ENCODE measurements around the gene NKX1-1. TPM values are rescaled to one million over a fixed set of nuclear protein-coding genes. Genes with fewer than 3 reads are reported as not detected.

Gene NKX1-1
- total RNA-seq, 1 donor from 2014 or later, result not detected

DNA sequence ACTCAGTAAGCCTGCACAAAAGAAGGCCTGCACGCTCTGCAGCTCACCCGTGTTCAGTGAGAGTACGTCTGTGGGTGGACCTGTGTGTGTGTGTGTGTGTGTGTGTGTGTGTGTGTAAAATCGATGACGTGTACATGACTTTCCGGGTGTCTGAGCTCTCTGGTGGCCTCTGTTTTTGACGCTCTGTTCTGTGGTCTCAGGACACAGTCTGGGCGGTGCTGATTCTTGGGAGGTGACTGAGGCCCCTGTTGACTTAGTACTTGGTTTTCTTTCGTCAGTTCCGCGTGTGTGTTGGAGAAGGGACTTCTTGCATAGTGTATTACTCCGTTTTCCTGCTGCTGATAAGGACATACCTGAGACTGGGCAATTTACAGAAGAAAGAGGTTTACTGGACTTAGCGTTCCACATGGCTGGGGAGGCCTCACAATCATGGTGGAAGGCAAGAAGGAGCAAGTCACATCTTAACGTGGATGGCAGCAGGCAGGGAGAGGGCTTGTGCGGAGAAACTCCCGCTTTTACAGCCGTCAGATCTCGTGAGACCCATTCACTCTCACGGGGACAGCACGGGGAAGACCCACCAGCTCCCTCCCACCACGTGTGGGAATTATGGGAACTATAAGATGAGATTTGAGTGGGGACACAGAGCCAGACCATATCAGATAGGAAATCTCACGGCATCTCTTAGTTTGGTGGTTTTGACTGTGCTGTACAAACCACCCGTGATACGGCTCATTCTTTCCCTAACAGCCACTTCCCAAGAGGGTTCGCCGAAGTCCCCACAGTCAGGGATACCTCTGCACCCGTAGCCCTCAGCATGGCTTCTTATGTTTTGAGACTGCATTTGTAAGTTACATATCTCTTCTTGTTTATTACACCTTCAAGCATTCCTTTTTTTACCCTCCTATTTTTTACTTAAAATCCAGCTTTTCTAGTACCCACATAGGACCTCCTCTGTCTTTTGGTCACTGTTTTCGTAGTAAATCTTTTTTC, 34.8 kb downstream of the NKX1-1 start:
- Mint-ChIP-seq H3K27ac (ENCODE audit: unreplicated experiment) (no peak overlapping the region), H3K36me3 (ENCODE audit: low read depth) (peaks cover 27% of the 10 kb centered on the region), H3K4me1 (peaks cover 9% of the 10 kb centered on the region), H3K27me3 (ENCODE audit: low read depth) (no peaks in the 10 kb centered on the region), H3K4me3 (no peak overlapping the region), H3K9me3 (no peaks in the 10 kb centered on the region)
- no peak for DNase-seq (ENCODE audit: low read depth, low spot score)
- TF ChIP-seq, protein P1, sequence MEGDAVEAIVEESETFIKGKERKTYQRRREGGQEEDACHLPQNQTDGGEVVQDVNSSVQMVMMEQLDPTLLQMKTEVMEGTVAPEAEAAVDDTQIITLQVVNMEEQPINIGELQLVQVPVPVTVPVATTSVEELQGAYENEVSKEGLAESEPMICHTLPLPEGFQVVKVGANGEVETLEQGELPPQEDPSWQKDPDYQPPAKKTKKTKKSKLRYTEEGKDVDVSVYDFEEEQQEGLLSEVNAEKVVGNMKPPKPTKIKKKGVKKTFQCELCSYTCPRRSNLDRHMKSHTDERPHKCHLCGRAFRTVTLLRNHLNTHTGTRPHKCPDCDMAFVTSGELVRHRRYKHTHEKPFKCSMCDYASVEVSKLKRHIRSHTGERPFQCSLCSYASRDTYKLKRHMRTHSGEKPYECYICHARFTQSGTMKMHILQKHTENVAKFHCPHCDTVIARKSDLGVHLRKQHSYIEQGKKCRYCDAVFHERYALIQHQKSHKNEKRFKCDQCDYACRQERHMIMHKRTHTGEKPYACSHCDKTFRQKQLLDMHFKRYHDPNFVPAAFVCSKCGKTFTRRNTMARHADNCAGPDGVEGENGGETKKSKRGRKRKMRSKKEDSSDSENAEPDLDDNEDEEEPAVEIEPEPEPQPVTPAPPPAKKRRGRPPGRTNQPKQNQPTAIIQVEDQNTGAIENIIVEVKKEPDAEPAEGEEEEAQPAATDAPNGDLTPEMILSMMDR (conservative IDR thresholded peaks at IDR 0.05), result no peak

DNA sequence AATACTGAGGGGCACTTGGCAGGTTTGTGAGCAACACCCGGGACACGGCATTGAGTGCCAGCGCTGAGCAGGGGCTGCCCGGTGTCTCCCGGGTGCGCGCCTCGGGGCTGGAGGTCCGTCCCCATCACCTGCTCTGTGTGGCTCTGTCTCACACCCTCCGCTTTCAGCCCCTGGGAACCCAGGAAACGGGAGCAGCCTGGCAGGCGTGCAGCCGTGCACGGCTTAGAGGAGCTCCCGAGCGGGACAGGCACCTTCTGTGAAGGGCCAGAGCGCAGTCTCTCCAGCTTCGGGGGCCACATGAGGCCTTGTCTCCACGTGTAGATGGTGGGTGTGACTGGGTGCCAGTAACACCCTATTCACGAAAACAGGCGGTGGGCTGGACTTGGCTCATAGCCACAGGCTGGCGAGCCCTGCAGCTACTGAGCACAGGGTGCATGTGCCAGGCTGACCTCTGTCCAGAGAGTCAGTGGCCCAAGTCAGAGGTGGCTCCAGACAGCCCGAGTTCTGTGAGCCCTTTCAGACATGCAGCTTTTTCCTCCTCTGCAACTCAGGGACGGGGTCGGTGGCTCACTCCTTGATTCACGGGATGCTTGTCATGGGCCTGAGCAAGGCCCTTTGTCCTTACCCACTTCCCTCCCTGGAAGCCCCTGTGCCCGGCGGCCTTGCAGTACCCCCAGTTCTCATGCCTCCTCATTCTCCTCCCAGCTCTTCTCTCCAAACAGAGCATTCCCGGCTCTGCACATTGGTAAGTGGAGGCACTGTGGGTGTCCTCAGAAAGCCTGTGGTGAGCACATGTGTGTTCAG, 35.7 kb downstream of the NKX1-1 start:
- no peak overlapping the region for H3K4me3 Mint-ChIP-seq
- H3K36me3 Mint-ChIP-seq (ENCODE audit: low read depth), result peaks cover 27% of the 10 kb centered on the region
- H3K27me3 Mint-ChIP-seq (ENCODE audit: low read depth), result no peaks in the 10 kb centered on the region
- TF ChIP-seq, protein P1 (conservative IDR thresholded peaks at IDR 0.05), result no peak
- peaks cover 9% of the 10 kb centered on the region for H3K4me1 Mint-ChIP-seq
- DNase-seq (ENCODE audit: low read depth, low spot score), result no peak
- no peaks in the 10 kb centered on the region for H3K9me3 Mint-ChIP-seq
- no peak overlapping the region for H3K27ac Mint-ChIP-seq (ENCODE audit: unreplicated experiment)

DNA sequence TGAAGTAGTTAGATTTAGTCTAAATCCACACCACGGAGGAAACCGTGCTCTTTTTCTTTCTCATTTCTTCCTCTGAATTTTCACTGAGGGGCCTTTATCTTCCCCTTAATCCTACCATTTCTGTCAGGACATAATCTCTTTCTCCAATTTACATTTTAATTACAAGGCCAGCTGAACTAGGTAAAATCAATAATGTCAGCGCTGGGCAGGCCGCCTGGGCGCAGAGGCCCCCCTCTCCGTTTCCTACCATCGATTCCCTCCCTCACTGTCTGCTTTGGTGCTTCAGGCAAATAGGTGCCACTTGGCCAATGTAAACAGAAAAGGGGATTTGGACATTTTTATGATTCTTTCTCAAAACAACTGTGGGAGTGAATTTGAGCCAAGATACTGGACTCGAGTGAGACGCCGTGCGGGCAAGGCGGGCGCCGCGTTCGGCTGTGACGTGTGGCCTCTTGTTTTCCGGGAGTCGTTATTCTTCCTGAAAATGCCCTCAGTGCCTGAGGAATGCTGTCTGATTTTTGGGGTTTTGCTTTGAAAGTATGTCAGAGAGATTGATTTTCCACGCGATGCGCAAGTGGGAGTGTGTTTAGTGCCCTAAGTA, 36.7 kb downstream of the NKX1-1 start:
- H3K4me1 Mint-ChIP-seq, result peaks cover 9% of the 10 kb centered on the region
- H3K4me3 Mint-ChIP-seq, result no peak overlapping the region
- no peak for DNase-seq (ENCODE audit: low read depth, low spot score)
- peaks cover 27% of the 10 kb centered on the region for H3K36me3 Mint-ChIP-seq (ENCODE audit: low read depth)
- H3K9me3 Mint-ChIP-seq, result no peaks in the 10 kb centered on the region
- H3K27ac Mint-ChIP-seq (ENCODE audit: unreplicated experiment), result no peak overlapping the region
- H3K27me3 Mint-ChIP-seq (ENCODE audit: low read depth), result no peaks in the 10 kb centered on the region
- TF ChIP-seq, protein P1 (conservative IDR thresholded peaks at IDR 0.05), result no peak

DNA sequence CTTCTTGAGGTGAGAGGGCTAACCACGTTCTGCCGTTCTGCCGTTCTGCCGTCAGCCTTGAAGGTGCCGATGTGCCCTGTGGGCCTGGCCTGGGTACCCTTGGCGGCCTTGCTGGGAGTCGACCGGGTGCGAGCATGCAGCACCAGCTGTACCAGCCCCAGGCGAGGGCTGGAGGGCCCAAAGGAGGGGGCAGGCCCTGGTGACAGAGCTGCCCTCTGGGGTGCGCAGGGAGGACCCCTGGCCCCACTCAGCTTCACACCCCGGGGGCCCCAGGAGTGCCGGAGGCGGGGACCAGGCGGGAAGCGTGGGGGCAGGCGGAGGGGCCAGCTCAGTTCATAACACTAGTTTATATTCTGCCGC, 37.2 kb downstream of the NKX1-1 start:
- no peak for DNase-seq (ENCODE audit: low read depth, low spot score)
- TF ChIP-seq, protein P1 (conservative IDR thresholded peaks at IDR 0.05), result no peak
- H3K36me3 Mint-ChIP-seq (ENCODE audit: low read depth), result peaks cover 27% of the 10 kb centered on the region
- peaks cover 9% of the 10 kb centered on the region for H3K4me1 Mint-ChIP-seq
- H3K4me3 Mint-ChIP-seq, result no peak overlapping the region
- H3K27ac Mint-ChIP-seq (ENCODE audit: unreplicated experiment), result no peak overlapping the region
- H3K27me3 Mint-ChIP-seq (ENCODE audit: low read depth), result no peaks in the 10 kb centered on the region
- H3K9me3 Mint-ChIP-seq, result no peaks in the 10 kb centered on the region

DNA sequence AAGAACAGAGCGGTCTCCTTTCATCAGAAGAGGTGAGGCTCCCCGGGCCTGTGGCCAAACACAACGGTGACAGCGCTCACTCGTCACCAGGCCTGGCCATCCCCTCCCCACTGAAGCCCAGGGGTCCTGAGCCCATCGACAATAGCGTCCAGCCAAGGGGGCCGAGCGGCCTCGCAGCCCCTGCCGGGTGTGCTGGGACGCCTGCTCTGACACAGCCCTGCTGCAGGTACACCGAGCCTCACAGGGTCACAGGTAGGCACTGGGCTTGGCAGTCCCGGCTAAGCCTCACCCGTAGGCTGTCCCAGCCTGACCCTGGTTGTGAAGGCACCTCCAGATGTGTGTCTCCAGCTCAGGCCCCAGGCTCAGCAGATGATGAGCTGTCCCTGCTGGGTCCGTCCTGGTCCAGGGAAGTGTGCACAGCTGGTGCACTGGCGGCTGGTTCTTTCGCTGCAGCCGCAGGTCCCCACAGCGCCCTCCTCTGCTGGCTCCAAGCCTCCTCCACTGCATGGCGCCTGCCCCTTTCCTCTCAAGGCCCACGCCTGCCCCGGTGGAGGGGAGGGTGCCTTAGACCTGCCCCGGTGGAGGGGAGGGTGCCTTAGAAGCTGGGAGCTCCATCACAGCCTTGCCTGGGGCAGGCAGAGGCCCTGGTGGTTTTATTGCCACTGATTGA, 37.7 kb downstream of the NKX1-1 start:
- no peak overlapping the region for H3K4me3 Mint-ChIP-seq
- H3K27ac Mint-ChIP-seq (ENCODE audit: unreplicated experiment), result no peak overlapping the region
- H3K27me3 Mint-ChIP-seq (ENCODE audit: low read depth), result no peaks in the 10 kb centered on the region
- H3K36me3 Mint-ChIP-seq (ENCODE audit: low read depth), result peaks cover 22% of the 10 kb centered on the region
- peaks cover 9% of the 10 kb centered on the region for H3K4me1 Mint-ChIP-seq
- no peaks in the 10 kb centered on the region for H3K9me3 Mint-ChIP-seq
- TF ChIP-seq, protein P1 (conservative IDR thresholded peaks at IDR 0.05), result no peak
- no peak for DNase-seq (ENCODE audit: low read depth, low spot score)

All from neural crest cell (in vitro differentiated cells).